GM12892 (cell line): ENCODE measurements around the gene TTC4.

Source experiments
- POLR2A ChIP-seq: IDR thresholded peaks from 2 replicates; pipeline ENCODE4 v1.6.1; 2011; ENCODE audit warnings: low read depth, low read length, control low read depth
- POLR2AphosphoS5 ChIP-seq: IDR thresholded peaks from 2 replicates; pipeline ENCODE4 v1.6.1; 2011; ENCODE audit warnings: low read depth, low read length, control low read depth
- TAF1 ChIP-seq: IDR thresholded peaks from 2 replicates; pipeline ENCODE4 v1.6.1; 2011; ENCODE audit warnings: low read depth, mild to moderate bottlenecking, control low read depth, low read length, borderline replicate concordance

DNA sequence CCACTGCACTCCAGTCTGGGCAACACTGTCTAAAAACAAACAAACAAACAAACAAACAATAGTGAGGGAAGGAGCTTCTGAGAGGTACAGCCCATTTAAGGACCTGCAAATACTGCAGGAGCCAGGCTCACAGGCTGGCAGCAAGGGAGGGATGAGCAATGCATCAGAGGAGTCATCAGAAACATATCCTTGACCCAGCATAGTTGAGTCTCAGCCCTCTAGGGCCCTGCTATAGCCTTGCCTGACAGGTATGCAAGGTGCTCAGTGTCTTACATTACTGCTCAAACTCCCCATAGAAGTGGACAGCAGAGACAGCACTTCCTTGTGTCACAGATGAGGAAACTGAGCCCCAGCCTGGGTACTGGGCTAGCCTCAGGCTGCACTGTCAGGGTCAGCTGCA is 7.3 kb upstream of the TTC4 start:
- no peak for TF ChIP-seq TAF1
- TF ChIP-seq POLR2A: no peak
- TF ChIP-seq POLR2AphosphoS5: no peak
